Measurements from ENCODE around the gene ALDH3A1.

The ALDH3A1 gene

DNA sequence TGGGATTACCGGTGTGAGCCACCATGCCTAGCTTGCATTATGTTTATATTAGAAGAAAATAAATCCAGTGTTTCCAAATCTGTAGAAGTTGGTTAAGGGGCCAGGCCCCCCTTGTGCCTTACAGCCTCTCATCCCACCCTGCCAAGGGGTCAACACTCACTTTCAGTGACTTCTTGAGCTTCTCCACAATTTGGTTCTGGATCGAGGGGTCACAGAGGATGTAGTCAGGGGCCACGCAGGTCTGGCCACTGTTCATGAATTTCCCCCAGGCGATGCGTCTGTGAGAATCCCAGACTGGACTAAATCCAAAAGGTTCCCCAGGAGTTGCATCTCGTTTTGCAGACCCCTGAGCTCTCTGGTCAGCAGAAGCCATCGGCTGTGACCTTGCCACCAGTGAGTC lies 7.2 kb downstream of the ALDH3A1 start:
- DNase-seq: no peak

DNA sequence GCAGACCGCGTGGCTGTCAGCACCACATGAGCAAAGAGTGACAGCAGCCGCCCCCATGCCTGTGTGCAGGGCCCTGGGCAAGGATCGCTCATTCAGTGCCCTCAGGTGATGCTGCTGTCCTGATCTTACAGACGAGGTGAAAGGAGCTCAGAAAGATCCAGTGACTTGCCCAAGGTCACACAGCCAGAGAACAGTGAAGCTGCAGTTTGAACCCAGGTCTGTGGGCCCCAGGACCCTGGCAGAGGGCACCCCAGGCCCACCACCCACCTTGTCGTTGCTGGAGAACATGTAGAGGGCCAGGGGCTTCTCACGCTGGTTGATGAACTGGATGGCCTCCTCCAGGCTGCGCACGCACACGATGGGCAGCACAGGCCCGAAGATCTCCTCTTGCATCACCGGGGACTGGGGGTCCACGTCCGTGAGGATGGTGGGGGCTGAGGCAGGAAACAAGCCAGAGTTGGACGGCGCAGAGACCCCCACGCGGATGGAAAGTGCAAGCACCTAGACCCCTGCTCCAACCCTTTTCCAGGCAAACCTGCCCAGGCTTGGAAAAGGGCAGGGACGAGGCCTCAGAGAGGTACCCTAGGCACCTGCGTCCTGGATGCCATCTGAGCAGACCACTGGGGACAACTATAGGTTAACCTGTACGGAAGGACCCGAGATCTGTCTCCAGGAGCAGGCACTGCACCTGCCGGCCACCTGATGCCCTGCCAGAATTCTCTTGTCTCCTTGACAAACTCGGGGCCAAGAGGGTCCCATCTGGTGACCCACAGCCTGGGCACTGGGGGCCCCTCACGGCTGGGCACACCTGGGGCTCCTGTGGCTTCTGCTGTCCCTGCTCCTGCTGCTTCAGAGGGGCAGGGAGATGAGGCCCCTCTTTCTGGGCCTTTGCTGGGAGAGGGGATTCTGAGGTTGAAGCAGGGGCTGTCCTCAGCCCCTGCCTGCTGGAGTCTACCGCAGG lies 8.6 kb downstream of the ALDH3A1 start:
- DNase-seq: no peak

DNA sequence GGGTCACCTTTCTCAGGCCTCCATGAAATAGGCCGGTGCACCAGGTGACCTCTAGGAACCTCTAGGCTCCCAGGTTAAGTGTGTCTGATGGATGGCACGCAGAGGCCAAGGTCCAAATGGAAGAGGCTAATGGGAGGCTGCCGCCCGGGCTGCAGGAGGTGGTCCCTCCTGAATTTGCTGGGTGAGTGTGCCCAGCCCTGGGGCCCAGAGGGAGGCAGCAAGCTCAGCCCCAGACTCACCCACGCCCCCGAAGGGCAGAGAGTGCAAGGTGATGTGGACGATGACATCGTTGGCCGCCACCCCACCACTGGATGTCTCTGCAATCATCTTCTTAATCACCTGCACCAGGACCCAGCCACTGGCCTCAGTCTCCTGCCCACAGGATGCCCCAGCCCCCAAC lies 9.3 kb downstream of the ALDH3A1 start:
- DNase-seq: no peak

DNA sequence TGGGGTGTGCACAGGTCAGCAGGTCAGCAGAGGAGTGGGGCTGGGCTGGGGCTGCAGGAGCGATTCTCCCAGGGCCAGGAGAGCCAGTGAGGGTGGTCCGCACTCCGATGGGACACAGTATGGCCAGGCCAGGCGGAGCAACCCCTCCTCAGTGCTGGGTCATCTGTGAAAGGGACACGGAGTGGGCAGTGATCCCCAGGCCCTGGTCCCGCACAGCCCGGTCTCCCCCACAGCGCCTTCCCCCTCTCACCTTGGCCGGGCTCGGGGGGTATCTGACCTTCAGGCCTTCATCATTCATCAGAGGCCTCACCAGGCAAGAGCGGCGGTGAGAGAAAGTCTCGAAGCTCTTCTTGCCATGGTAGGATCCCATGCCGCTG lies 10.0 kb downstream of the ALDH3A1 start:
- no peak for DNase-seq

DNA sequence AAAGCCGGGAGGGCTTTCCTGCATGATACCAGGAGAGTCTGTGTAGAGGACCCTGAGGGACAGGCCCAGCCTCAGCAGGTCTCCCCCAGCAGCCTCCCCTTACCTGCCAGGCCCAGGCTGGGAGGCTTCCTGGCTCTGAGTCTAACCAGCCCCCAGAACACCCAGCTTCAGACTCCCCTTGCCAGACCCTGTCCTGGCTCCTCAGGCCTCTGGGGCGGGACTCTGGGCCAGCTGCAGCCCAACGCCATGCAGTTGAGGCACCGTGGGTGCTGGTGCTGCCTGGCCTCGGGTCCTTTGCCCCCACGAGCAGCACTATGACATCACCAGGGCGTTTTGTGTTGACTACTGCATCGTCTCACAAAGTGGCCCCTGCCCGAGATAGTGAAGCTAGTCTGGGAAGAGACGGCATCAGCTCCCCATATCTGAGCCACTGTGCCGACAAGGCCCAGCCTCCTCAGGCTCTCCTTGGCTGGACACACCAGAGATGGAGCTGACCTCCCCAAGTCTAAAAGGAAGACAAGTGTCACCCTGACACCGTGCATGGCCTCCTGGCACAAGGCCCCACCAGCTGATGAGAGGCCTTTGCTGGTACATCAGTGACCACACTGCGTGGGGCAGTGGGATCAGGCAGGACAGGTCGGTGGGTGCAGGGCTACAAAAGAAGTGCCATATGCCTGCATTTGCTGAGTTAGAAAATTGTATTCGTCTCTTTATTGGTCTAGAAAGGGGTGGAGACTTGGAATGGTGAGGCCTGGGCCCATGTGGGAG lies 10.6 kb downstream of the ALDH3A1 start:
- DNase-seq: no peak

DNA sequence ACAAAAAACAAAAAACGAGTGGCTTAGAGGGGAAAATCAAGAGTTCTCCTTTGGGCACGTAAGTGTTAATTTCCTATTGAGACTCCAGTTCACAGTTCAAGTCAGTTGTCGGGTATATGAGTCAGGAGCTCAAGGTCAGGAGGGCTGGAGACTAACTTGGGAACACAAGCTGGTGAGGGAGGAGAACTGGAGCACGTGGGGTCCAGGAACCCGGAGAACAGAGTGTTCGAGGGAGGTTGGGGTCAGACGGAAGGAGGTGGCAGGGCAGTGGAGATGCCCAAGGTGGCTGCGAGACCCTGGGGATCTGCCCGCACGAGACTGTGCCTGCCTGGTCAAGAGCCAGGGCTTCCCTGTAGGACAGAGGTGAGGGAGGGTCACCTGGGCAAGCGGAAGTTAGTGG lies 12.0 kb downstream of the ALDH3A1 start:
- DNase-seq: no peak

DNA sequence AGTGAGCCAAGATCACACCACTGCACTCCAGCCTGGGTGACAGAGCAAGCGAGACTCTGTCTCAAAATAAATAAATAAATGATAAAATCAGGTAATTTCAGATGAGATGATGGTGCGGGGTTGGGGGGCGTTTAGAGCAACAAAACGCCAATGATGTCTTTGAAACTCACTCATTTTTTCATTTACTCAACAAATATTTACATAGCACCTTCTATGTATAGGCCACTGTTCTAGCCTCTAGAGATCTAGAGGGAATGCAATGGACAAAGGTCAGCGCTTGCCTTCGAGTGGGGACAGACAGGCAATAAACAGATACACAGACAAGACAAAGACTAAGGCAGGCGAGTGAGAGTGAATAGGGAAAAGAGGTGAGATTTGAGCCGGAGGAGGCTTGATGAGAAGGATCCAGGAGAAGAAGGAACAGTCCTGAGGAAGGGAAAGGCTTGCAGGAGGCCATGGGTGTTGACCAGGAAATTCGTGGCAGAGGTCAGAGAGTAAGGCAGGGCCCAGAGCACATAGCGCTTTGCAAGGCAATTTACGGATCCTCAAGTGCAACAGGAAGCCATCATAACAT lies 14.1 kb downstream of the ALDH3A1 start:
- no peak for DNase-seq

DNA sequence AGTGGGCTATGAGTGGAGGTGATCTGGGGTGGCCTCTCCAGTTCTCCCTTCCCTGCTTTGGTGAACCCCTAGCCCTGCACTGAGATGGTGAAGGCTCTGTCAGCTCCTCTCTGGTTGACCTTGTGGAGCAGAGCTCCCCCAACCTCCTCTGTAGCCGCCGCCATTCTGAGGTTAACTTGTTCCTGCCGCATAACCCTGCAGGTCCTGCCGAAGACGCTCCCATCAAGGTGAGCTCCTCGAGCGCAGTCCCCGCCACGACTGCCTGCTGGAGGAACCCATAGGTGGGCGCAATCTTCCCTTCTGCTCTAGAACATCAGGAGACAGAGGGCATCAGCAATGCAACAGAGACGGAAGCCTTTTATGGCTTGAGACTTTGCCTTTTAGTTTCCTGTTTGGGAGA lies 16.5 kb downstream of the ALDH3A1 start:
- no peak for DNase-seq

DNA sequence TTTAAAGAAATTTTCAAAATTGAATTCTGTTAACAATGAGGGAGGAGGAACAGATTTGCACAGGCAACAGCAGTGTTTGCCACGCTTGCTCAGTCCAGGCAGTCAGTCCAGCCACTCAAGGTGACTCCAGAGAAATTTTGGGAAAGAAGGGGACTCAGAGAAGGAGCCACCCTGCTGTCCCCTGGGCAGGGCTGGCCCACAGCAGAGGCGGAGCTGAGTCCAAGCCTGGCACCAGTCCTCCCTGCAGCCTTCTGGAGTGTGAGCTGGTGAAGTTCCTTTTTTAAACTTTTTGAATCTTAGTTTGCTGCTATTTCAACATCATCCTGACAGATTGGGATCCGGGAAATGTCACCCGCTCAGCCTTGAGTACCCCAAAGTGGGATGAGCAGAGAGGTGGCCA lies 17.3 kb downstream of the ALDH3A1 start:
- no peak for DNase-seq

DNA sequence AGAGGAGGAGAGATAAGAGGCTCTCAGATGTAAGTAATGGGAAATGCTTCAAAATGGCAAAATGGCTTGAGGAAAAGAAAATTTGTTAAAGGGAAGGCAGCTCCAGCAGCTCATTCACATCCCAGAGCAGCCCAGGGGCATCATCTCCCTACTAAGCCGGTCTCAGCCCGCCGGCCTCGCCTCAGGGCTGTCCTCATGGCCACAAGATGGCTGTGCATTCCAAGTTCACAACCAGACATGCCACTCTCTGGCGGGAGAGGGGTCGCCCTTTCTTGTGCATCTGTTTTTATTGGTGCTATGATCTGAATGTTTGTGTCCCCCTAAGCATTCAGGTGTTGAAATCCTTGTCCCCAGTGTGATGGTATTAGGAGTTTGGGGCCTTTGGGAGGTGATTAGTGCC lies 18.2 kb downstream of the ALDH3A1 start:
- DNase-seq: no peak

DNA sequence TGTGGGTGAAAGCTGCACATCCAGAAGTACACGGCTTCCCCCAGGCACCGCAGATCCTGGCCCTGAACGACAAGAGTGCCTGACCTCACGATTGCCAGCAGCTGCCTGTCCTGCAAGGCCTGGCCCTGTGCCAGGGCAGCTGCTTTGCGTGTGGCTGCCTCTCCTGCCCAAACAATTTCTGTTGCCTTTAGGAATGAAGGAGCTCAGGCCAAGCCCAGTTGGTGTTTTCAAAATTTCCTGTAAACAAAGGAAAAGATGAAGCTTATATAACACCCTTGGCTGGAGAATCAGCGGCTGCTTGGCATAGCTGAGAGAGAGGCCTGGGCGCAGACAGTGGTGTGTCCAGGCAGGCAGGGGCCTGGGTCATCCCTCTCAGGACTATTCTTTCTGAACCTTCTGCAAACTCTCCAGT lies 20.0 kb downstream of the ALDH3A1 start:
- DNase-seq: no peak

DNA sequence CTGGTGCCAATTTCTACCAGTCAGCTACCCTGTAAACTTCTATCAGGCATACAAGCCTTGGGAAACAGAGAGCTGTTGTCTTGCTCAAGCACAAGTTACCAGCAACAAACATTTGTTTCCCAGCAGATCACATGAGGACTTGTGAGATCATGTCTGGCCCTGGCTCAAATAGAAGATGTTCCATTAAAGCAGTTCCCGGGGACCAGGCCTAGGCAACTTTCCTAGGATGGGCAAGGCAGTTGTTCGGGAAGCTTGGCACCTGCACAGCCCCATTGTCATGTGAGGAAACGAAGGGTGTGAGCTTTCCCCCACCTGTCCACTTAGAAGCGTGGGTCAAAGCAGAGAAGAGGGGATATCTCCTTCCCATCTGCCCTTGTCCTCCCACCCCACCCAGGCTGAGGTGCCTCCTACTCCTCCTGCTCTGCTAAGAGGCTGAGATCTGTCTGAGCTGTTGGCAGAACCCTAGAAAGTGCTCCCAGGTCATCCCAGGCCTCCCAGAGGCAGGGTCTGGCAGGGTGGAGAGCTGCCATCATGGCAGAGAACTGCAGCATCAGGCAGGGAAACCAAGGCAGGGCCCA lies 20.5 kb downstream of the ALDH3A1 start:
- DNase-seq: no peak

DNA sequence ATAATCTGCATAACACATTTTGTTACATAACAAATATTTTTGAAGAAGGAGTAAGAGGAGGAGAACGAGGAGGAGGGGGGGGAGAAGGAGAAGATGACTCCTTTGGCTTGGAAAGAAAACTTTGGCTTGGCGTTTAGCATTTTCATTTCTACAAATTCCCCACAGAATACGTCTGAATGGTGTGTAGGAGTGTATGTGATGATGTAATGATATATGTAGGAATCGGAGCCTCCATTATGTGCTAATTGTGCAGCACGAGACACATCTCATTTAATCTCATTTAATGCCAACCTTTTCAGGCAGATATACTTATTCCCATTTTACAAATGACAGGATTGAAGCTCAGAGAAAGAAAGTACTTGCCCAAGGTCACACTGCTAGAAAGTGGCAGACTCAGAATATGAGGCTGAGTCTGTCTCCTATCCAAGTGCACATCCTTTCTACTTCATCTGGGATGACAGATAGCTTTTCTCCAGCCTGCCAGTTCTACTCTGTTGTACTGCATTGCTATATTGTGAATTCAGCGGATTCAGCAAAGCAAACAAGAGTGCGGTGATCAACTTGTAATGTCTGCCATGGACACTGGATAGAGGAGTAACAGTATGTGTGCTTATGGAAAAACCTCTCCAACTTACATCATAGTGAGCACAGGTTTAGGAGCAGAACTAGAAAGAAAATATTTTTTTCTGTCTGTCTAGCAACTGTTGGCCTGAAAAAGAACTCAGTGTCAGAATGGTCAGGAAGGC lies 21.3 kb downstream of the ALDH3A1 start:
- no peak for DNase-seq

DNA sequence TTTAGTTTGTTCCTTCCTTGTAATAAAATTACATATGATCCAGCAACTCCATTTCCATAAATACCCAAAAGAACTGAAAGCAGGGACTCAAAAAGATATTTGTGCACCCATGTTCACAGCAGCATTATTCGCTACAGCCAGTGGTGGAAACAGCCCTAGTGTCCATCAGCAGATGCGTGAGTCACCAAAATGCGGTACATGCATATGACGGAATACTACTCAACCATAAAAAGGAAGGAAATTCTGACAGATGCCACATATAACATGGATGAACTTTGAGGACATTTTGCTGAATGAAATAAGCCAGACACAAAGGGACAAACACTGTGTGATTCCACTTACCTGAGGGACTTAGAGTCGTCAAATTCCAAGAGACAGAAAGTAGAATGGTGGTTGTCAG lies 22.6 kb downstream of the ALDH3A1 start:
- DNase-seq: no peak

DNA sequence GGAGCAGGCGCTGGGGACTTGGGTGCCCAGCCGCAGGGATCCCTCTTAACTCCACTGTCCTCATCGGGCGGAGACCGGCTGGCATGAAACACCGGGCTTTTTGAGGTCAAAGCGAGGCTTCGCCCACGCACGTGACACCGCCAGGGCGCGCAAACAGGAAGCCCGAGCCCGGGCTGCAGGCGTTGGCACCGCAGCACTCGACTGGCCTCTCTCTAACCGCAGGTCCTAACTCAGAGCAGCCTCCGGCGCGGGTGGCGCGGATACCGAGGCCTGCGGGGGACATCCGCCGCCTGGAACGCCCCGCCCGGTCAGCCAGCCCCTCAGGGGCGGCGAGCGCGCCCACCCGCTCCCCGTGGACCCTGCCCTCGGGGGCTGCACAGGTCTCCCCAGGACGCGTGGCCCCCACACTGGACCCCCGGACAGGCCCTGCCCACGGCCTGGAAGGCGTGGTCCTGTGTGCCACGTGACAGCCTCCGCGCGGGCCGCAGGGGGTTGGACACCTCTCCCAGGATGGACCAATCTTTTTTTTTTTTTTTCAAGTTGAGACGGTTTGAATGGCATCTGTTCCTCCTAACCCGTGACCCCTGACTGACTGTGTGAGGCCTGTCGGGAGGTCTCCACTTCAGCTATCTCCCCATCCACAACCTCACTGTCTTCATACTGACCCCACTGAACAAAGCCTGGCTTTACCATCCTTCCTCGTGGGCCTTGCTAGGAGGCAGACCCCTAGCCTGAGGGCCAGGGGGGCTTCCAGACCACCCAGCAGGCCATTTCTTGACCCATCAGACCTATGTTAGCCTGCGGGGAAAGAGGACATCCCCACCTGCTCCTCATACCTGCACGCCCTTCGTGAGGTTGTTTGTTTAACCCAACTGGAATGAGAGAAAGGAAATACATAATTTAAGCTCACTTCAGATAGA lies 23.3 kb downstream of the ALDH3A1 start:
- DNase-seq: no peak

DNA sequence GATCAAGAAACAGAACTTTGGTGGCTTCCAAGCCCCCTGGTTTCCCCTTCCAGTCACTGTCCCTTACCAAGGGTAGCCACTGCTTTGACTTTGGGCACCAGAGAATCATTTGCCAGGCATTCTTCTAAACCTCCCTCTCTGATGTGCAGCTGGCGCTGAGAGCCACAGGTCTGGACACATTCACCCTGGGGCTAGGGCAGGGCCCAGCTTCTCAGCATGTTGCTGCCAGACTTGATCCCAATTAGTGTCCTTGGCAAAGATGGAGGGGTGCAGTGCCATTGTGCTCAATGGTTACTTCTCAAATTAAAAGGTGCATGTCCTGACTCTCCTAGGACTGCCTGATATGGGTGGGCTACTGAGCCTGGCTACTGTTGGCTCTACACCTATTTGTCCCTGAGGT lies 24.1 kb downstream of the ALDH3A1 start:
- DNase-seq: no peak

DNA sequence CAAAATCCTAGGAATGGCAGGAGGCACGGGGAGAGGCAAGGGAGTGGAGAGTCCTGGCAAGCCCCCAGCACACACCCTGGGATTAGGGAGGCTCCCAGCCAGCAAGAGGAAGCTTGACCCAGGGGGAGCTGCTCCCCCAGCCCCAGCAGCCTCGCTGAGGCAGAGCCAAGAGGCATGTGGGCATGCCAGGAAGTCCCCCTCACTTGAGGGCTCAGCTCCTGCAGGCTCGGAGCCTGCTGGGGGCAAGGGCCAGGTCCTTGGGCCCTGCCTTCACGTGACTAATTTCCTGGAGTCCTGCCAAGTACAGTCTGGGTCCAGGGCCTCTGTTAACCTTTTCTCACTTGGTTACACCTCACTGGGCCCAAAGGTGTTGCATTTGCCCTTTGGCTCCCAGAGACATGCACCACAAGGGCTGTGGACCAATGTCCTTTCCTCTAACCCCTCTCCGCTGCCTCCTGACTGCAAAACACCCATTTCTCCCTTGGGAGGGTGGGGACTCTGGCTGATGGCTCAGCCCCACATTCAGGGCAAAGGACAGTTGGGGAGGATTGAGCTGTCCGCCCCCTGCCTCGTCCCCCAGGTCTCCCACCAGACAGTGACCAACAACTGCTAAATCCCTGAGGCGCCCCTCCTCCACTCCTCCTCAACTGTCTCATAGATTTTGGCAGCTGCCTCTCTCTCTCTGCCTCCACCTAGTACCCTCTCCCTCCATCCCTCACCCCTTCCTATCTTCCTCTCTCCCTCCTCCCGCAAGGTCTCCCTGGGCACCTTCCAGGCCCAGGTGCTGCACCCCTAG lies 27.3 kb downstream of the ALDH3A1 start:
- no peak for DNase-seq

DNA sequence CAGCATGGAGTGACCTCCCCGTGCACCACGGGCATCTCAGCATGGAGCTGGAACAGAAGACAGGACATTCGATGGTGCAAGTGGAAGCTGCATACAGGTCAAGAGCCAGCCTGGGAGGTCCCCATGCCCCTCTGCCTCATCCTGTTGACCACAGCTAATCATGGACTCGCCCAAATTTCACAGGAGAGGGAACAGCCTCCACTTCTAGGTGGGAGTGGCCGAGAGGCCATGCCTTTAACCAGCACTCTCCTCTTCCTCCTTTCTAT lies 28.0 kb downstream of the ALDH3A1 start:
- no peak for DNase-seq

DNA sequence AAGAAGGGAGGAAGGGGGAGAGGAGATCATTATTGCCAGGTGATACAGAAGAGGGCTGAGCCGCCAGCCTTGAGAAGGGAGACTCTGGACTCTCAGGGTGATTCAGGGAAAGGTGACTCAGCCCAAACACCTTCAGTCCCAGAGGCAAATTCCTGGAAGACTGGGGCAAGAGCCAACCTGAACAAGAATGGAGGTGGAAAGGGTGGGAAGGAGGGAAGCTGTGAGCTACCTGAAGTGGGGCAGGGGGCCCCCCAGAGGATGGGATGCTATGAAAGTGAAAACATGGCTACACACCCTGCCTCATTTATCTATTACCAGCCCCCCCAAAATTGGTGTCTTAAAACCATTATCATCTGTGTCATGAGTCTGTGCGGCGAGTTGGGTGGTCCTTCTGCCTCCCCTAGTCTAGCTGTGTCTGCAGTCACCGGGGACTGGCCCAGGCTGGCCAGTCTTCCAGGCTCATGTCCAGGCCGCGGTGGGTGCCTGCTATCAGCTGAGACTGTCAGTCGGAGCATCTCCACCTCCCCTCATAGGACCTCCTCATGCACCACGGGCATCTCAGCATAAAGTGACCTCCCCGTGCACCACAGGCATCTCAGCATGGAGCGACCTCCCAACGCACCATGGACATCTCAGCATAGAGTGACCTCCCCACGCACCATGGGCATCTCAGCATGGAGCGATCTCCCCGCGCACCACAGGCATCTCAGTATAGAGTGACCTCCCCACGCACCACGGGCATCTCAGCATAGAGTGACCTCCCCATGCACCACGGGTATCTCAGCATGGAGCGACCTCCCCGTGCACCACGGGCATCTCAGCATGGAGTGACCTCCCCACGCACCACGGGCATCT lies 28.5 kb downstream of the ALDH3A1 start:
- no peak for DNase-seq

Measured in activated gamma-delta T cell (primary cell).